Measurements from ENCODE around the gene PTPRJ. TPM values are rescaled to one million over a fixed set of nuclear protein-coding genes. Genes with fewer than 3 reads are reported as not detected.

Gene PTPRJ
- total RNA-seq, 1 donor from 2014 or later, result 5.9 TPM

GRCh38 chr11:48170241-48171233 lies 190.2 kb downstream of the PTPRJ start:
- DNase-seq (ENCODE audit: low spot score in 2 of 2), result no peak
- no peak overlapping the region for H3K4me3 ChIP-seq
- H3K27me3 ChIP-seq, result no peaks in the 10 kb centered on the region
- peaks cover 0 to 22% of the 10 kb centered on the region in 2 donors for H3K4me1 ChIP-seq
- intact Hi-C loops (cut with DNase I), result no loop called here
- H3K36me3 ChIP-seq, result no peaks in the 10 kb centered on the region
- H3K9me3 ChIP-seq, result no peaks in the 10 kb centered on the region
- peak overlapping the region; percentile 18 to 54 for H3K27ac ChIP-seq
- TF ChIP-seq, protein P1, sequence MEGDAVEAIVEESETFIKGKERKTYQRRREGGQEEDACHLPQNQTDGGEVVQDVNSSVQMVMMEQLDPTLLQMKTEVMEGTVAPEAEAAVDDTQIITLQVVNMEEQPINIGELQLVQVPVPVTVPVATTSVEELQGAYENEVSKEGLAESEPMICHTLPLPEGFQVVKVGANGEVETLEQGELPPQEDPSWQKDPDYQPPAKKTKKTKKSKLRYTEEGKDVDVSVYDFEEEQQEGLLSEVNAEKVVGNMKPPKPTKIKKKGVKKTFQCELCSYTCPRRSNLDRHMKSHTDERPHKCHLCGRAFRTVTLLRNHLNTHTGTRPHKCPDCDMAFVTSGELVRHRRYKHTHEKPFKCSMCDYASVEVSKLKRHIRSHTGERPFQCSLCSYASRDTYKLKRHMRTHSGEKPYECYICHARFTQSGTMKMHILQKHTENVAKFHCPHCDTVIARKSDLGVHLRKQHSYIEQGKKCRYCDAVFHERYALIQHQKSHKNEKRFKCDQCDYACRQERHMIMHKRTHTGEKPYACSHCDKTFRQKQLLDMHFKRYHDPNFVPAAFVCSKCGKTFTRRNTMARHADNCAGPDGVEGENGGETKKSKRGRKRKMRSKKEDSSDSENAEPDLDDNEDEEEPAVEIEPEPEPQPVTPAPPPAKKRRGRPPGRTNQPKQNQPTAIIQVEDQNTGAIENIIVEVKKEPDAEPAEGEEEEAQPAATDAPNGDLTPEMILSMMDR (IDR thresholded peaks at IDR 0.05), result no peak

- Histone ChIP-seq H3K36me3 (no peaks in the 10 kb centered on the region), H3K27me3 (no peaks in the 10 kb centered on the region), H3K4me3 (peak overlapping the region in 1 of 2 donors; percentile 32), H3K9me3 (no peaks in the 10 kb centered on the region), H3K27ac (no peak overlapping the region), H3K4me1 (peaks cover 0 to 22% of the 10 kb centered on the region in 2 donors)
- peak in 1 of 2 donors; percentile 72 for DNase-seq (ENCODE audit: low spot score in 2 of 2)
- intact Hi-C loops (cut with DNase I), result no loop called here
- TF ChIP-seq, protein P1 (IDR thresholded peaks at IDR 0.05), result peak; percentile 64 to 96 (median 93)
Observed at GRCh38 chr11:48172818-48173609, 192.7 kb downstream of the PTPRJ start.

GRCh38 chr11:48177661-48178060 lies 197.3 kb downstream of the PTPRJ start:
- no peak for DNase-seq (ENCODE audit: low spot score in 2 of 2)
- Histone ChIP-seq H3K4me1 (peaks cover 0 to 2% of the 10 kb centered on the region in 2 donors), H3K9me3 (no peaks in the 10 kb centered on the region), H3K27me3 (no peaks in the 10 kb centered on the region), H3K36me3 (no peaks in the 10 kb centered on the region), H3K27ac (no peak overlapping the region), H3K4me3 (no peak overlapping the region)
- intact Hi-C loops (cut with DNase I), result no loop called here
- TF ChIP-seq, protein P1 (IDR thresholded peaks at IDR 0.05), result no peak

- no peaks in the 10 kb centered on the region for H3K27me3 ChIP-seq
- no peak overlapping the region for H3K4me3 ChIP-seq
- no peak for DNase-seq (ENCODE audit: low spot score in 2 of 2)
- H3K4me1 ChIP-seq, result no peaks in the 10 kb centered on the region
- H3K9me3 ChIP-seq, result no peaks in the 10 kb centered on the region
- intact Hi-C loops (cut with DNase I), result no loop called here
- H3K36me3 ChIP-seq, result no peaks in the 10 kb centered on the region
- TF ChIP-seq, protein P1 (IDR thresholded peaks at IDR 0.05), result no peak
- no peak overlapping the region for H3K27ac ChIP-seq
Observed at GRCh38 chr11:48180627-48181026, 200.3 kb downstream of the PTPRJ start.

GRCh38 chr11:48182860-48183526 lies 202.6 kb downstream of the PTPRJ start:
- H3K4me3 ChIP-seq, result no peak overlapping the region
- no peaks in the 10 kb centered on the region for H3K4me1 ChIP-seq
- intact Hi-C loops (cut with DNase I), result no loop called here
- H3K36me3 ChIP-seq, result no peaks in the 10 kb centered on the region
- no peak overlapping the region for H3K27ac ChIP-seq
- no peaks in the 10 kb centered on the region for H3K9me3 ChIP-seq
- H3K27me3 ChIP-seq, result no peaks in the 10 kb centered on the region
- DNase-seq (ENCODE audit: low spot score in 2 of 2), result no peak
- TF ChIP-seq, protein P1 (IDR thresholded peaks at IDR 0.05), result no peak

Measured in ascending aorta (tissue), 2 donors.